Measurements from ENCODE around the gene ADH1B.
"Not testable (repeated sequence)": the region's sequence is repeated elsewhere in the genome, so short reads cannot be mapped to it uniquely, and the experiment has no call there.

Gene ADH1B

DNA sequence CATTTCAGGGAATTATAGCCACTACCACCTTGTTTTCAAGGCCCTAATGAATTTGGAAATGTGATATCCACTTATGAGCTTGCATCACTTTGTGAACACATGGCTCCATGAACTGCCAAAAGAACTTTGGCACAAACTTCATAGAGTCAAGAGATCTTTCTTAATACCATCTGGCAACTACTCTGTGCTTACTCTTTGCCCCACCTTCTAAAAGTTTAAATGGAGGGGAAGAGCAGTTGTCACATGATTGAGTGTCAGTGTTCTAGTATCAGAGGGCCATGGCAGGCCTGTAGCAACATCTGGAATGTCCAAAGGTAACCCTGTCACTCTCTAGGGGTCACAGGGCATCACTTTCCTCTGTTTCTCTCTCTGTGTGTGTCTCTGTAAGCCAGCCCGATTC is 2.6 kb upstream of the ADH1B start:
- ATAC-seq = no peak

- ATAC-seq = not testable (repeated sequence)
These were observed 3.4 kb downstream of the ADH1B start for GRCh38 chr4:99317811-99318210.

GRCh38 chr4:99317354-99317753 is 3.8 kb downstream of the ADH1B start:
- no peak for ATAC-seq

DNA sequence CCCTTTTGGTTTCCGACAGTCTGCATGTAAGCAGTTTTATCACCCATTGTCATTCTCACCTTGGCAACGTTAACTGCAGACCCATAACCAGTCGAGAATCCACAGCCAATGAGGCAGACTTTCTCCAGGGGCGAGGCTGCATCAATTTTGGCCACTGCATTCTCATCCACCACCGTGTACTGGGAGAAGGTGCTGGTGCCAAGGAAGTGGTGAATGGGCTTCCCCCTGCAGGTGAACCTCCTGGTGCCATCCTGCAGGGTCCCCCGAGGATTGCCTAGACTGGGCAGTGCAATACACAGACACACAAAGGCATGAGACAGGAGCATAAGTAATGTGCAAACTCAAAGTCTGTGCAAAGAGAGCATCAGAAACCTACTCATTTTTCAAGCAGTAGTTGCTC is 5.4 kb downstream of the ADH1B start:
- ATAC-seq = no peak

GRCh38 chr4:99314211-99314610 is 7.0 kb downstream of the ADH1B start:
- no peak for ATAC-seq

DNA sequence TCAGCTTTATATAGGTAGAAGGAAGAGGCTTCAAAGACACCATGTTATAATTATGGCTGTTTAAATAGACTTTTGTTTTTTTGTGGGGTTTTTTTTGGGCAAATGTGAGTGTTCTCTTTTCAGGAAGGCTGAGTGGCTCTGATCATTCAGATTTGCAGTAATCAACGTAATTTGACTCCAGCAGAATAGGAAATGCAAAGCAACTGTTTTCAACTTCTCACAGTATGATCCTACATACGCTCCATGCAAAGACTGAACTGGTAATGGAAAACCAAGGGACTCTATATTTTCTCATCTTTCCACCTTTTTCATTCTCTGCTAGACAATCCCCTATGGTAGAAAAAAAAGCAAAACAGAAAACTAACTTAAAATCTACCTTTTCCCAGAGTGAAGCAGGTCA is 10.8 kb downstream of the ADH1B start:
- ATAC-seq = no peak

GRCh38 chr4:99305638-99306400 is 15.4 kb downstream of the ADH1B start:
- no peak for ATAC-seq

- ATAC-seq = no peak
These were observed 19.6 kb downstream of the ADH1B start for GRCh38 chr4:99301376-99302164.

- no peak for ATAC-seq
These were observed 20.3 kb downstream of the ADH1B start for GRCh38 chr4:99300934-99301333.

- ATAC-seq = no peak
These were observed 27.8 kb downstream of the ADH1B start for GRCh38 chr4:99293357-99293756.

DNA sequence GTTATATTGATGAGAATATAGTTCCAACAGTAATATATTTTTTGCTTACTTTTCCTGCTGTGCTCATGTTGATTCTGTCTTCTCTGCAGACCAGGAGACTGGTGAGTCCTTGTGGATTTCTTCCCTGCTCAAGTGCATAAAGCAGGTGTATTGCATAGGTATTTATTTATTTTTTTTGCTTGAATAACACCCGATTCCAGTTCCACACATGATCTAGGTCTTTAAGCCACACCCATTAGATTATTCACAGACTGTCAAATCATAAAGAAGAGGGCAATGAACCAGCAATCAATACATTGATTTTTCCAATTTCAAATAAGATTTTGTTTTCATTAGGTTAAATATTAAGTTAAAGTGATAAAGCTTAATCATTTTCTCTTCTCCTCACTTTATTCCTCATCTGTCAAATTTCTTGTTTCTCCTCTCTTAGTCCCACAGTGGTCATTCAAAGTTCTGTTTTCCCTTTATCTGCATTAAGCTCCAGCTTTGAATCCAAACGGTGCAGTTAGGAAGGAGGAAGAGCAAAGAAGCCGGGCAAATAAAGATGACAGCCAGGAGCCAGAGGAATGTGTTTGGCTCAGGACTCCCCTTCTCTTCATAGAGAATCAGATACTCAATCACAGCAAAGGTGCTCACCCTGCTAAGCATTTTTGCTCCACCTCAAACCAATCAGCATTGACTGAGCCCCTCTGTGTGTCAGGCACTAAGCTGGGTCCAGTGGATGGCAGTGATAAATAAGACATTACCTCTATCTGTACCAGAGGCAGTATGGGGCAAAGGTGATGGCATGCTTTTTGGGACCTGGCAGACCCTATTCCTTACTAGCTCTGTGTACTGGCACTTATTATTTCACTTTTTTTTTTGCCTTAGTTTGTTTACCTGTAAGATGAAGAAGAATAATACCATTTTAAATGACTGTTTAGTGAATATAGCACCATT is 30.1 kb downstream of the ADH1B start, which contains the start of gene ADH1A:
Gene ADH1A, minus strand, starts transcription at position 138 of the 939 bp plus-strand sequence. Its CDS starts 71 bp downstream, at position 67.
- ATAC-seq = no peak

DNA sequence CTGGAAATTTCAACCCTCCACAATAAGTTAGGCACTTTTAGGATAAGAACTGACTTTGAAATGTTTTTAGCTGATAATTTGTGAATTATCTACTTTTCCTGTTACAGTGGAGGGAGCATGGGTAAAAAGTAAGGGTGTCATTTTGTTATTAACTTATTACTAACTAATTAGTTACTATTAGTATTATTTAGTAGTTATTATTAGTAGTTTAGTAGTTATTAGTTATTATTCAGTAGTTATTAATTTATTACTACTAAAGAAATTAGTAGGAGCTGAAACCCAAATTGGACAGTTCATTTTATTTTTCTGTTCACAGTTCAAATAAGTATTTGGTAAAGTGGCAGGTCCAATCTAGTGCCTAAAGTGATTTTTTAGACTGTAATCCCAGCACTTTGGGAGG is 35.8 kb downstream of the ADH1B start:
- no peak for ATAC-seq

- ATAC-seq = no peak
These were observed 38.5 kb downstream of the ADH1B start for GRCh38 chr4:99282731-99283130.

GRCh38 chr4:99281261-99281660 is 39.9 kb downstream of the ADH1B start:
- ATAC-seq = no peak

GRCh38 chr4:99276417-99276816 is 44.8 kb downstream of the ADH1B start:
- no peak for ATAC-seq

- ATAC-seq = no peak
These were observed 45.3 kb downstream of the ADH1B start for GRCh38 chr4:99275885-99276284.

- no peak for ATAC-seq
These were observed 46.2 kb downstream of the ADH1B start for GRCh38 chr4:99275050-99275449.

GRCh38 chr4:99273704-99274103 is 47.5 kb downstream of the ADH1B start:
- ATAC-seq = no peak

- ATAC-seq = no peak
These were observed 56.3 kb downstream of the ADH1B start for GRCh38 chr4:99264927-99265326.
